GM12878 (cell line): ENCODE results near the gene GNRHR. TPM values are rescaled to one million over a fixed set of nuclear protein-coding genes. Genes with fewer than 3 reads are reported as not detected.

Source experiments
- ATAC-seq: fragments of 200-7000 bp; cut with Tn5 transposase; 3 replicates; pipeline ENCODE4 v1.9.1; 2020; ENCODE audit warnings: mild to moderate bottlenecking, moderate library complexity
- BruUV-seq: library from RNA; stranded (reverse); fragments of 400-500 nt; replicated peaks from 2 replicates; lab custom pipeline; 2021; lab: Mats Ljungman, UMichigan
- CTCF ChIA-PET: fragments of 300-600 bp; sonication (Branson Sonifier 250); formaldehyde crosslinking; extraction: SDS; loops from one replicate; lab custom pipeline; 2021; ENCODE audit warnings: inconsistent platforms; lab: Yijun Ruan, JAX
- POLR2A ChIA-PET: fragments of 350-600 bp; formaldehyde crosslinking; extraction: SDS; loops from one replicate; lab custom pipeline; 2021; ENCODE audit warnings: inconsistent platforms; lab: Charles Lee
- RAD21 ChIA-PET: fragments of 300-600 bp; sonication (Branson Sonifier 250); formaldehyde crosslinking; loops from one replicate; lab custom pipeline; 2023; ENCODE audit warnings: antibody characterized with exemption; ENCODE audit not compliant: unreplicated experiment; lab: Charles Lee
- SMC1A ChIA-PET: fragments of 300-600 bp; sonication (Branson Sonifier 250); formaldehyde crosslinking; loops from one replicate; lab custom pipeline; 2023; ENCODE audit not compliant: unreplicated experiment, uncharacterized antibody; lab: Charles Lee
- DNase-seq: peaks from one replicate; pipeline ENCODE4 v3.0.0-alpha.2; 2011; ENCODE audit warnings: low read depth, low spot score
- FAIRE-seq: peaks from 3 replicates; lab custom pipeline; 2011; peaks lifted over from hg19 to GRCh38; lab: Jason Lieb, UNC
- H2AFZ ChIP-seq: 2 replicates; pipeline ENCODE4 v1.6.0; 2011; ENCODE audit warnings: low read depth, low read length, control low read depth; ENCODE audit not compliant: control insufficient read depth
- H3K27ac ChIP-seq: 2 replicates; pipeline ENCODE4 v1.5.1; 2011; ENCODE audit warnings: control low read depth; ENCODE audit not compliant: control insufficient read depth, insufficient read depth
- H3K27me3 ChIP-seq, 2 experiments: replicated peaks in 1 of 2; 2 replicates each; pipeline versions ENCODE4 v1.6.0 to v1.6.1; 2011; ENCODE audit warnings: low read length in 1 of 2; ENCODE audit not compliant: control insufficient read depth in 2 of 2, insufficient read depth in 2 of 2
- H3K36me3 ChIP-seq, 2 experiments: 2 replicates each; pipeline ENCODE4 v1.5.1; 2011; ENCODE audit warnings: low read length in 1 of 2; ENCODE audit not compliant: control insufficient read depth in 2 of 2, insufficient read depth in 2 of 2
- H3K4me1 ChIP-seq: 2 replicates; pipeline ENCODE4 v1.6.1; 2011; ENCODE audit warnings: mild to moderate bottlenecking, low read length, moderate library complexity, mixed read lengths; ENCODE audit not compliant: control insufficient read depth, insufficient read depth
- H3K4me2 ChIP-seq: 2 replicates; pipeline ENCODE4 v1.6.0; 2011; ENCODE audit warnings: control low read depth; ENCODE audit not compliant: control insufficient read depth, insufficient read depth
- H3K4me3 ChIP-seq: fragments of 200-600 bp; sonication (generic); 2 replicates; pipeline ENCODE4 v1.5.1; 2016
- H3K79me2 ChIP-seq: 2 replicates; pipeline ENCODE4 v1.6.0; 2011; ENCODE audit warnings: low read length; ENCODE audit not compliant: control insufficient read depth, insufficient read depth
- H3K9ac ChIP-seq: 2 replicates; pipeline ENCODE4 v1.8.0; 2011; ENCODE audit warnings: low read length, control low read depth, mixed read lengths; ENCODE audit not compliant: control insufficient read depth, insufficient read depth
- H3K9me3 ChIP-seq: replicated peaks from 3 replicates; pipeline ENCODE4 v1.5.1; 2011; ENCODE audit warnings: mild to moderate bottlenecking, low read length; ENCODE audit not compliant: control insufficient read depth, insufficient read depth
- H4K20me1 ChIP-seq: 2 replicates; pipeline ENCODE4 v1.6.0; 2011; ENCODE audit not compliant: control insufficient read depth, insufficient read depth
- ATF7 ChIP-seq: fragments of 450-650 bp; IDR thresholded peaks from 2 replicates; pipeline ENCODE4 v1.6.1; 2016; ENCODE audit warnings: low read depth, mild to moderate bottlenecking
- CHD4 ChIP-seq: fragments of 200-600 bp; sonication (generic); IDR thresholded peaks from 2 replicates; pipeline ENCODE4 v1.6.1; 2016; ENCODE audit warnings: mild to moderate bottlenecking
- FOXM1 ChIP-seq: IDR thresholded peaks from 2 replicates; pipeline ENCODE4 v1.6.1; 2012; ENCODE audit warnings: low read depth, mild to moderate bottlenecking, inconsistent platforms, low read length, moderate library complexity
- PML ChIP-seq: IDR thresholded peaks from 2 replicates; pipeline ENCODE4 v1.6.1; 2012; ENCODE audit warnings: low read length, inconsistent platforms
- POLR2AphosphoS2 ChIP-seq: IDR thresholded peaks from 2 replicates; pipeline ENCODE4 v1.6.1; 2011; ENCODE audit warnings: low read depth, mild to moderate bottlenecking, low read length, improper control_type of control experiment, moderate library complexity
- TCF12 ChIP-seq: IDR thresholded peaks from 2 replicates; pipeline ENCODE4 v1.6.1; 2011; ENCODE audit warnings: low read depth, mild to moderate bottlenecking, low read length
- WGBS: methylation state at CpG from one replicate; pipeline ENCODE4 v1.1.6; 2016; ENCODE audit warnings: low lambda C conversion rate; ENCODE audit not compliant: insufficient replicate concordance, insufficient coverage; ENCODE audit errors: missing lambda C conversion rate; 5-methylcytosine and 5-hydroxymethylcytosine counted together
- in situ Hi-C: fragments of 300-500 bp; cut with MboI; formaldehyde crosslinking; loops from 9 replicates; pipeline ENCODE4 v1.14.3; 2018; ENCODE audit warnings: mixed read lengths
- intact Hi-C: fragments of 100-400 bp; cut with micrococcal nuclease; formaldehyde crosslinking; loops from one replicate; pipeline ENCODE4 v1.14.2; 2022; ENCODE audit not compliant: unreplicated experiment
- polyA plus RNA-seq, 11 experiments: library from polyadenylated mRNA; depleted of rRNA in 4 of 11; unstranded in 6 of 11; stranded (reverse) in 5 of 11; fragments of >200 nt; fragmentation: Nextera tagmentation in 4 of 11; fragmentation: Illumina TruSeq in 1 of 11; extraction: Ambion mirVana in 4 of 11; extraction: Trizol in 1 of 11; gene quantifications; 1 replicate in 1 of 11; 2 replicates in 10 of 11; pipeline versions ENCODE4 v1.2.1 to v1.2.3, GENCODE V29; 2011 to 2016; ENCODE audit warnings: inconsistent platforms in 2 of 11, missing spikeins in 2 of 11, low read depth in 1 of 11
- total RNA-seq, 4 experiments: library from RNA; depleted of rRNA in 3 of 4; stranded (reverse); fragments of >200 nt in 3 of 4; fragmentation: Illumina TruSeq in 1 of 4; extraction: Trizol in 1 of 4; gene quantifications; 2 replicates each; pipeline versions ENCODE4 v1.2.1 to v1.2.3, GENCODE V29; 2013 to 2021
- TF ChIP-seq, protein P1 (sequence below): fragments of 450-650 bp; IDR thresholded peaks from 2 replicates; pipeline ENCODE4 v1.6.1; 2017; ENCODE audit warnings: mild to moderate bottlenecking, moderate library complexity
- TF ChIP-seq, protein P2 (sequence below): fragments of 450-650 bp; formaldehyde crosslinking; IDR thresholded peaks from 2 replicates; pipeline ENCODE4 v1.4.0; 2020; ENCODE audit warnings: mild to moderate bottlenecking, moderate library complexity
- TF ChIP-seq, protein P3 (sequence below): fragments of 450-650 bp; formaldehyde crosslinking; IDR thresholded peaks from 2 replicates; pipeline ENCODE4 v1.5.0; 2022; ENCODE audit warnings: mild to moderate bottlenecking, missing genetic modification characterization
- TF ChIP-seq, protein P4 (sequence below): fragments of 450-650 bp; IDR thresholded peaks from 2 replicates; pipeline ENCODE4 v1.6.1; 2014; ENCODE audit warnings: mild to moderate bottlenecking

The GNRHR gene
- total and polyA plus RNA-seq, 10 of the 15 experiments (the other 5 are each of a cell fraction or from before 2014, with no cell fraction given) = 0.02 to 0.12 (median 0.08) TPM; not detected in 7

DNA sequence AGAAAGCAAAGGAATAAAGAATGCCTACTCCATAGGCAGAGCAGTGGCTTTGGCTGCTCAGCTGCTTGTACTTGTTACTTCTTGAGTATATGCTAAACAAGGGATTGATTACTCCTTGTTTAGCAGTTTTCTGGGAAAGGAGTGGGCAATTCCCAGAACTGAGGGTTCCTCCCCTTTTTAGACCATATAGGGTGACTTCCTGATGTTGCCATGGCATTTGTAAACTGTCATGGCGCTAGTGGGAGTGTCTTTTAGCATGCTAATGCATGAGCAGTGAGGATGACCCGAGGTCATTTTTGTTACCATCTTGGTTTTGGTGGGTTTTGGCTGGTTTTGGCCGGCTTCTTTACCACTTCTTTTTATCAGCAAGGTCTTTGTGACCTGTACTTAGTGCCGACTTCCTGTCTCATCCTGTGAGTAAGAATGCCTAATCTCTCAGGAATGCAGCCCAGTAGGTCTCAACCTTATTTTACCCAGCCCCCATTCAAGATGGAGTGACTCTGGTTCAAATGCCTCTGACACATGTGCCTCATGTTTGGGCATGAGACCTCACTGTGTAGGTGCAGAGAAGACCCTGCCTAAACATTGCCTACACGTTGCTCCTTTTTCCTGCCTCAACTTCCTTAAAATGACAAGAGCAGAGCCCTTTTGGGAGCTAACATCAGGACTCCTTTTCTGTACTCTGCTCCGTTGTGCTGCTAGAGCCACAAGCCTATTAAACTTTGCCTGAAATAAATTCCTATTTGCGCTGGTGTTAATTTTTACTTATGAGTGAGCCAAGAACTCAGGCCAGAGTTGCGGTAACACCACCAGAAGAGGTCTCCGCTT, 32.2 kb downstream of the GNRHR start:
- ChIA-PET SMC1A (interaction anchor here (1.5 kb wide), 1 partner anchor 189 kb away, joined by 3 read pairs; no protein-coding TSS in a partner anchor), CTCF (interaction anchor here (1.9 to 2.1 kb wide), 2 partner anchors 24 to 172 kb away, joined by 5 to 8 read pairs; no protein-coding TSS in a partner anchor), POLR2A (no interaction called here), RAD21 (no interaction called here)
- Histone ChIP-seq H3K27ac (no peak overlapping the region), H4K20me1 (no peaks in the 10 kb centered on the region), H3K36me3 (peaks cover 2 to 3% of the 10 kb centered on the region in 2 experiments; a peak in 2 of 4 replicates), H3K4me1 (no peaks in the 10 kb centered on the region), H3K4me3 (no peak overlapping the region), H3K9ac (no peak overlapping the region), H3K9me3 (no peaks in the 10 kb centered on the region), H3K4me2 (no peak overlapping the region), H3K79me2 (no peaks in the 10 kb centered on the region), H2AFZ (no peak overlapping the region), H3K27me3 (no peaks in the 10 kb centered on the region)
- no peak for FAIRE-seq
- DNase-seq = no peak
- WGBS = 96% methylated on average over 9 of the region's 9 CpGs
- no TSS peak for BruUV-seq
- in situ Hi-C loops = no loop called here
- ATAC-seq = no peak
- intact Hi-C loops = no loop called here
- TF ChIP-seq, protein P1, sequence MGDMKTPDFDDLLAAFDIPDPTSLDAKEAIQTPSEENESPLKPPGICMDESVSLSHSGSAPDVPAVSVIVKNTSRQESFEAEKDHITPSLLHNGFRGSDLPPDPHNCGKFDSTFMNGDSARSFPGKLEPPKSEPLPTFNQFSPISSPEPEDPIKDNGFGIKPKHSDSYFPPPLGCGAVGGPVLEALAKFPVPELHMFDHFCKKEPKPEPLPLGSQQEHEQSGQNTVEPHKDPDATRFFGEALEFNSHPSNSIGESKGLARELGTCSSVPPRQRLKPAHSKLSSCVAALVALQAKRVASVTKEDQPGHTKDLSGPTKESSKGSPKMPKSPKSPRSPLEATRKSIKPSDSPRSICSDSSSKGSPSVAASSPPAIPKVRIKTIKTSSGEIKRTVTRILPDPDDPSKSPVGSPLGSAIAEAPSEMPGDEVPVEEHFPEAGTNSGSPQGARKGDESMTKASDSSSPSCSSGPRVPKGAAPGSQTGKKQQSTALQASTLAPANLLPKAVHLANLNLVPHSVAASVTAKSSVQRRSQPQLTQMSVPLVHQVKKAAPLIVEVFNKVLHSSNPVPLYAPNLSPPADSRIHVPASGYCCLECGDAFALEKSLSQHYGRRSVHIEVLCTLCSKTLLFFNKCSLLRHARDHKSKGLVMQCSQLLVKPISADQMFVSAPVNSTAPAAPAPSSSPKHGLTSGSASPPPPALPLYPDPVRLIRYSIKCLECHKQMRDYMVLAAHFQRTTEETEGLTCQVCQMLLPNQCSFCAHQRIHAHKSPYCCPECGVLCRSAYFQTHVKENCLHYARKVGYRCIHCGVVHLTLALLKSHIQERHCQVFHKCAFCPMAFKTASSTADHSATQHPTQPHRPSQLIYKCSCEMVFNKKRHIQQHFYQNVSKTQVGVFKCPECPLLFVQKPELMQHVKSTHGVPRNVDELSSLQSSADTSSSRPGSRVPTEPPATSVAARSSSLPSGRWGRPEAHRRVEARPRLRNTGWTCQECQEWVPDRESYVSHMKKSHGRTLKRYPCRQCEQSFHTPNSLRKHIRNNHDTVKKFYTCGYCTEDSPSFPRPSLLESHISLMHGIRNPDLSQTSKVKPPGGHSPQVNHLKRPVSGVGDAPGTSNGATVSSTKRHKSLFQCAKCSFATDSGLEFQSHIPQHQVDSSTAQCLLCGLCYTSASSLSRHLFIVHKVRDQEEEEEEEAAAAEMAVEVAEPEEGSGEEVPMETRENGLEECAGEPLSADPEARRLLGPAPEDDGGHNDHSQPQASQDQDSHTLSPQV = no peak
- TF ChIP-seq POLR2AphosphoS2 (no peak), FOXM1 (no peak), CHD4 (no peak), ATF7 (no peak), PML (no peak), TCF12 (no peak)
- TF ChIP-seq, protein P2, sequence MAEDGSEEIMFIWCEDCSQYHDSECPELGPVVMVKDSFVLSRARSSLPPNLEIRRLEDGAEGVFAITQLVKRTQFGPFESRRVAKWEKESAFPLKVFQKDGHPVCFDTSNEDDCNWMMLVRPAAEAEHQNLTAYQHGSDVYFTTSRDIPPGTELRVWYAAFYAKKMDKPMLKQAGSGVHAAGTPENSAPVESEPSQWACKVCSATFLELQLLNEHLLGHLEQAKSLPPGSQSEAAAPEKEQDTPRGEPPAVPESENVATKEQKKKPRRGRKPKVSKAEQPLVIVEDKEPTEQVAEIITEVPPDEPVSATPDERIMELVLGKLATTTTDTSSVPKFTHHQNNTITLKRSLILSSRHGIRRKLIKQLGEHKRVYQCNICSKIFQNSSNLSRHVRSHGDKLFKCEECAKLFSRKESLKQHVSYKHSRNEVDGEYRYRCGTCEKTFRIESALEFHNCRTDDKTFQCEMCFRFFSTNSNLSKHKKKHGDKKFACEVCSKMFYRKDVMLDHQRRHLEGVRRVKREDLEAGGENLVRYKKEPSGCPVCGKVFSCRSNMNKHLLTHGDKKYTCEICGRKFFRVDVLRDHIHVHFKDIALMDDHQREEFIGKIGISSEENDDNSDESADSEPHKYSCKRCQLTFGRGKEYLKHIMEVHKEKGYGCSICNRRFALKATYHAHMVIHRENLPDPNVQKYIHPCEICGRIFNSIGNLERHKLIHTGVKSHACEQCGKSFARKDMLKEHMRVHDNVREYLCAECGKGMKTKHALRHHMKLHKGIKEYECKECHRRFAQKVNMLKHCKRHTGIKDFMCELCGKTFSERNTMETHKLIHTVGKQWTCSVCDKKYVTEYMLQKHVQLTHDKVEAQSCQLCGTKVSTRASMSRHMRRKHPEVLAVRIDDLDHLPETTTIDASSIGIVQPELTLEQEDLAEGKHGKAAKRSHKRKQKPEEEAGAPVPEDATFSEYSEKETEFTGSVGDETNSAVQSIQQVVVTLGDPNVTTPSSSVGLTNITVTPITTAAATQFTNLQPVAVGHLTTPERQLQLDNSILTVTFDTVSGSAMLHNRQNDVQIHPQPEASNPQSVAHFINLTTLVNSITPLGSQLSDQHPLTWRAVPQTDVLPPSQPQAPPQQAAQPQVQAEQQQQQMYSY (CRISPR knock-in tag) = no peak
- TF ChIP-seq, protein P3, sequence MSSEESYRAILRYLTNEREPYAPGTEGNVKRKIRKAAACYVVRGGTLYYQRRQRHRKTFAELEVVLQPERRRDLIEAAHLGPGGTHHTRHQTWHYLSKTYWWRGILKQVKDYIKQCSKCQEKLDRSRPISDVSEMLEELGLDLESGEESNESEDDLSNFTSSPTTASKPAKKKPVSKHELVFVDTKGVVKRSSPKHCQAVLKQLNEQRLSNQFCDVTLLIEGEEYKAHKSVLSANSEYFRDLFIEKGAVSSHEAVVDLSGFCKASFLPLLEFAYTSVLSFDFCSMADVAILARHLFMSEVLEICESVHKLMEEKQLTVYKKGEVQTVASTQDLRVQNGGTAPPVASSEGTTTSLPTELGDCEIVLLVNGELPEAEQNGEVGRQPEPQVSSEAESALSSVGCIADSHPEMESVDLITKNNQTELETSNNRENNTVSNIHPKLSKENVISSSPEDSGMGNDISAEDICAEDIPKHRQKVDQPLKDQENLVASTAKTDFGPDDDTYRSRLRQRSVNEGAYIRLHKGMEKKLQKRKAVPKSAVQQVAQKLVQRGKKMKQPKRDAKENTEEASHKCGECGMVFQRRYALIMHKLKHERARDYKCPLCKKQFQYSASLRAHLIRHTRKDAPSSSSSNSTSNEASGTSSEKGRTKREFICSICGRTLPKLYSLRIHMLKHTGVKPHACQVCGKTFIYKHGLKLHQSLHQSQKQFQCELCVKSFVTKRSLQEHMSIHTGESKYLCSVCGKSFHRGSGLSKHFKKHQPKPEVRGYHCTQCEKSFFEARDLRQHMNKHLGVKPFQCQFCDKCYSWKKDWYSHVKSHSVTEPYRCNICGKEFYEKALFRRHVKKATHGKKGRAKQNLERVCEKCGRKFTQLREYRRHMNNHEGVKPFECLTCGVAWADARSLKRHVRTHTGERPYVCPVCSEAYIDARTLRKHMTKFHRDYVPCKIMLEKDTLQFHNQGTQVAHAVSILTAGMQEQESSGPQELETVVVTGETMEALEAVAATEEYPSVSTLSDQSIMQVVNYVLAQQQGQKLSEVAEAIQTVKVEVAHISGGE (CRISPR knock-in tag) = no peak
- TF ChIP-seq, protein P4, sequence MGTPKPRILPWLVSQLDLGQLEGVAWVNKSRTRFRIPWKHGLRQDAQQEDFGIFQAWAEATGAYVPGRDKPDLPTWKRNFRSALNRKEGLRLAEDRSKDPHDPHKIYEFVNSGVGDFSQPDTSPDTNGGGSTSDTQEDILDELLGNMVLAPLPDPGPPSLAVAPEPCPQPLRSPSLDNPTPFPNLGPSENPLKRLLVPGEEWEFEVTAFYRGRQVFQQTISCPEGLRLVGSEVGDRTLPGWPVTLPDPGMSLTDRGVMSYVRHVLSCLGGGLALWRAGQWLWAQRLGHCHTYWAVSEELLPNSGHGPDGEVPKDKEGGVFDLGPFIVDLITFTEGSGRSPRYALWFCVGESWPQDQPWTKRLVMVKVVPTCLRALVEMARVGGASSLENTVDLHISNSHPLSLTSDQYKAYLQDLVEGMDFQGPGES = no peak
